Spleen (tissue), 11 donors: ENCODE results near the gene EIPR1. TPM values are rescaled to one million over a fixed set of nuclear protein-coding genes. Genes with fewer than 3 reads are reported as not detected.

Source experiments
- DNase-seq: peaks from one replicate; pipeline ENCODE4 v3.0.0-alpha.2; 2020
- H3K27ac ChIP-seq, 8 donors: fragments of 200-600 bp; sonication (generic) in 7 of 8; 1 replicate in 4 of 8; 2 replicates in 4 of 8; pipeline versions ENCODE4 v1.5.0 to v1.8.0; 2016 to 2021; ENCODE audit warnings: inconsistent platforms in 4 of 8, mild to moderate bottlenecking in 4 of 8, moderate library complexity in 1 of 8
- H3K27me3 ChIP-seq, 7 donors: fragments of 200-600 bp; sonication (generic) in 6 of 7; replicated peaks in 1 of 7; 1 replicate in 4 of 7; 2 replicates in 3 of 7; pipeline versions ENCODE4 v1.5.0 to v1.8.0; 2016 to 2021; ENCODE audit warnings: inconsistent platforms in 3 of 7, mild to moderate bottlenecking in 1 of 7
- H3K36me3 ChIP-seq, 6 donors: fragments of 200-600 bp; sonication (generic) in 5 of 6; 1 replicate in 4 of 6; 2 replicates in 2 of 6; pipeline versions ENCODE4 v1.5.0 to v1.8.0; 2016 to 2021; ENCODE audit warnings: inconsistent platforms in 2 of 6
- H3K4me1 ChIP-seq, 6 donors: fragments of 200-600 bp; sonication (generic) in 5 of 6; 1 replicate in 3 of 6; 2 replicates in 3 of 6; pipeline versions ENCODE4 v1.5.0 to v1.8.0; 2016 to 2021; ENCODE audit warnings: inconsistent platforms in 3 of 6
- H3K4me3 ChIP-seq, 8 donors: fragments of 200-600 bp; sonication (generic) in 7 of 8; 1 replicate in 4 of 8; 2 replicates in 4 of 8; pipeline versions ENCODE4 v1.5.0 to v1.8.0; 2016 to 2021; ENCODE audit warnings: inconsistent platforms in 4 of 8, mild to moderate bottlenecking in 4 of 8, moderate library complexity in 2 of 8
- H3K9me3 ChIP-seq, 8 donors: fragments of 200-600 bp; sonication (generic) in 7 of 8; 1 replicate in 4 of 8; 2 replicates in 4 of 8; pipeline versions ENCODE4 v1.5.0 to v1.8.0; 2016 to 2021; ENCODE audit warnings: inconsistent platforms in 4 of 8
- POLR2A ChIP-seq, 3 donors: fragments of 450-650 bp; IDR thresholded peaks; one replicate each; pipeline ENCODE4 v1.5.1; 2017; ENCODE audit warnings: antibody characterized with exemption in 3 of 3, mild to moderate bottlenecking in 1 of 3
- POLR2AphosphoS5 ChIP-seq, 3 donors: sonication (generic); formaldehyde crosslinking; IDR thresholded peaks; one replicate each; pipeline ENCODE4 v1.5.1; 2017; ENCODE audit warnings: antibody characterized with exemption in 3 of 3
- WGBS, 5 donors: extraction: QIAGEN DNeasy Blood & Tissue Kit in 3 of 5; methylation state at CpG; one replicate each; pipeline versions ENCODE4 v1.1.5 to v1.1.7; 2013 to 2018; 5-methylcytosine and 5-hydroxymethylcytosine counted together
- intact Hi-C: fragments of 100-400 bp; cut with DNase I; formaldehyde crosslinking; loops from one replicate; pipeline ENCODE4 v1.15.0; 2023; ENCODE audit warnings: low total_unique reads
- polyA plus RNA-seq, 3 donors: library from polyadenylated mRNA; stranded (reverse); fragments of 200-250 nt; gene quantifications; one replicate each; pipeline ENCODE4 v1.2.1, GENCODE V29; 2013
- total RNA-seq, 7 donors: library from RNA; depleted of rRNA in 3 of 7; stranded (reverse); fragments of >200 nt in 3 of 7; fragmentation: NEBNext Ultra II Directional in 4 of 7; extraction: Animal tissue kit (Norgen Biotek cat#: 25700) in 4 of 7; gene quantifications; one replicate each; pipeline versions ENCODE4 v1.1.0 to v1.2.1, GENCODE V29; 2016 to 2021
- TF ChIP-seq, protein P1 (sequence below), 11 experiments: fragments of 200-600 bp in 7 of 11; fragments of 450-650 bp in 4 of 11; sonication (generic) in 4 of 11; IDR thresholded peaks in 8 of 11; conservative IDR thresholded peaks in 3 of 11; 1 replicate in 7 of 11; 2 replicates in 4 of 11; pipeline versions ENCODE4 v1.4.0 to v1.8.0; 2016 to 2021; ENCODE audit warnings: antibody characterized with exemption in 11 of 11, inconsistent platforms in 4 of 11, mild to moderate bottlenecking in 1 of 11
- donor health status: healthy with polysubstance abuse.
- donor health status: DM: no; HTN: no; CAD: no; lungs with moderate emphysema.
- donor health status: DM: no; HTN: no; CAD: no.
- donor health status: Bipolar disorder and iron deficiency.
- donor health status: healthy.
- donor health status: DM: no; HTN: no; CAD: no.
- donor health status: DM: yes; HTN: yes; CAD: no.

The EIPR1 gene
- total and polyA plus RNA-seq, 10 donors = 16.1 to 60.1 (median 26.3) TPM

DNA sequence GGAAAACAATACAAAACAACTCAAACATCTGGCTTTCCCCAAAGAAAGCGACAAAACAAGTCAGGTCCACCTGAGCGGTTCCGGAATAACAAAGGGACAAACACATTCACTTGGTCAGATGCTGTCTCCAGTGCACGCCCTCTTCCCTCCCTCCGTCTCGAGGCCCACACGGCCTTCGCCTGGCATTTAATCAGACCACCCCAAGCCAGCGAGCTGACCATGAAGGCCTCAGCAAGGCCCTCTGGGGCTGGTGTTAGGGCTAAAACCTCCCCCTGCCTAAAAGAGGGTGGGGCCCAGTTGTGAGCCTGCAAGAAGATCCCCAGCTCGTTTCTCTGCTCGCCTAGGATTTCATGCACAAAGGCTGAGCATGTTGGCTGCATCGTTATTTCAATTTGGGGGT lies 180.3 kb downstream of the EIPR1 start:
- H3K36me3 ChIP-seq = peaks cover 0 to 59% (median 30%) of the 10 kb centered on the region in 6 donors
- no peaks in the 10 kb centered on the region for H3K9me3 ChIP-seq
- TF ChIP-seq POLR2AphosphoS5 (IDR thresholded peaks at IDR 0.05) (no peak), POLR2A (IDR thresholded peaks at IDR 0.05) (no peak)
- TF ChIP-seq, protein P1, sequence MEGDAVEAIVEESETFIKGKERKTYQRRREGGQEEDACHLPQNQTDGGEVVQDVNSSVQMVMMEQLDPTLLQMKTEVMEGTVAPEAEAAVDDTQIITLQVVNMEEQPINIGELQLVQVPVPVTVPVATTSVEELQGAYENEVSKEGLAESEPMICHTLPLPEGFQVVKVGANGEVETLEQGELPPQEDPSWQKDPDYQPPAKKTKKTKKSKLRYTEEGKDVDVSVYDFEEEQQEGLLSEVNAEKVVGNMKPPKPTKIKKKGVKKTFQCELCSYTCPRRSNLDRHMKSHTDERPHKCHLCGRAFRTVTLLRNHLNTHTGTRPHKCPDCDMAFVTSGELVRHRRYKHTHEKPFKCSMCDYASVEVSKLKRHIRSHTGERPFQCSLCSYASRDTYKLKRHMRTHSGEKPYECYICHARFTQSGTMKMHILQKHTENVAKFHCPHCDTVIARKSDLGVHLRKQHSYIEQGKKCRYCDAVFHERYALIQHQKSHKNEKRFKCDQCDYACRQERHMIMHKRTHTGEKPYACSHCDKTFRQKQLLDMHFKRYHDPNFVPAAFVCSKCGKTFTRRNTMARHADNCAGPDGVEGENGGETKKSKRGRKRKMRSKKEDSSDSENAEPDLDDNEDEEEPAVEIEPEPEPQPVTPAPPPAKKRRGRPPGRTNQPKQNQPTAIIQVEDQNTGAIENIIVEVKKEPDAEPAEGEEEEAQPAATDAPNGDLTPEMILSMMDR (IDR thresholded peaks at IDR 0.05 in 8 of 11, conservative IDR thresholded peaks at IDR 0.05 in 3 of 11) = no peak
- intact Hi-C loops = loop anchor here (10.0 kb wide), 1 partner anchor 107 kb away; no protein-coding TSS in a partner anchor
- WGBS, 5 donors = 77 to 91% (median 81%) methylated on average over 12 of the region's 12 CpGs
- no peak overlapping the region for H3K4me3 ChIP-seq
- no peaks in the 10 kb centered on the region for H3K27me3 ChIP-seq
- peak; percentile 31 for DNase-seq
- peaks cover 0 to 9% (median 0%) of the 10 kb centered on the region in 6 donors for H3K4me1 ChIP-seq
- H3K27ac ChIP-seq = no peak overlapping the region

DNA sequence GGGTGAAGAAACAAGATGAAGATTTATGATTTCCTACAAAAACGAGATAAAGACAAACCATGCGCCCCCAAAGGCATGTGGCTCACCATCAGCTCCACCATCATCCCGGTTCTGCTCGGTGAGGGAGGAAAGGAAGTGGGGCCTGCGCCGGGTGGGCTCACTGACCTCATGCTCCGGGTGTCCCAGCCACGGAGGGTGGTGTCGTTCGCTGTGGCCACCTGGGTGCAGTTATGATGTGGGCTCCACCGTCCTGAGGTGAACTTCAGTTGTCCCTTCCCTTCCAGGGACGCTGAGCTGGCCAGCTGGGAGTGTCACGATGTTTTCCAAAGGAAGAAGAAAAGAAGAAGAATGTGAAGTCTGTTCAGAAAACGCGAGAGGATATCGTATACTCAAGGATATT lies 180.9 kb downstream of the EIPR1 start:
- WGBS, 5 donors = 90 to 93% (median 91%) methylated on average over 16 of the region's 16 CpGs
- Histone ChIP-seq H3K9me3 (no peaks in the 10 kb centered on the region), H3K27me3 (no peaks in the 10 kb centered on the region), H3K27ac (no peak overlapping the region), H3K36me3 (peaks cover 0 to 65% (median 35%) of the 10 kb centered on the region in 6 donors), H3K4me3 (no peak overlapping the region), H3K4me1 (peaks cover 0 to 9% (median 0%) of the 10 kb centered on the region in 6 donors)
- intact Hi-C loops = loop anchor here (10.0 kb wide), 1 partner anchor 108 kb away; no protein-coding TSS in a partner anchor
- DNase-seq = peak; percentile 52
- TF ChIP-seq POLR2A (IDR thresholded peaks at IDR 0.05) = no peak

DNA sequence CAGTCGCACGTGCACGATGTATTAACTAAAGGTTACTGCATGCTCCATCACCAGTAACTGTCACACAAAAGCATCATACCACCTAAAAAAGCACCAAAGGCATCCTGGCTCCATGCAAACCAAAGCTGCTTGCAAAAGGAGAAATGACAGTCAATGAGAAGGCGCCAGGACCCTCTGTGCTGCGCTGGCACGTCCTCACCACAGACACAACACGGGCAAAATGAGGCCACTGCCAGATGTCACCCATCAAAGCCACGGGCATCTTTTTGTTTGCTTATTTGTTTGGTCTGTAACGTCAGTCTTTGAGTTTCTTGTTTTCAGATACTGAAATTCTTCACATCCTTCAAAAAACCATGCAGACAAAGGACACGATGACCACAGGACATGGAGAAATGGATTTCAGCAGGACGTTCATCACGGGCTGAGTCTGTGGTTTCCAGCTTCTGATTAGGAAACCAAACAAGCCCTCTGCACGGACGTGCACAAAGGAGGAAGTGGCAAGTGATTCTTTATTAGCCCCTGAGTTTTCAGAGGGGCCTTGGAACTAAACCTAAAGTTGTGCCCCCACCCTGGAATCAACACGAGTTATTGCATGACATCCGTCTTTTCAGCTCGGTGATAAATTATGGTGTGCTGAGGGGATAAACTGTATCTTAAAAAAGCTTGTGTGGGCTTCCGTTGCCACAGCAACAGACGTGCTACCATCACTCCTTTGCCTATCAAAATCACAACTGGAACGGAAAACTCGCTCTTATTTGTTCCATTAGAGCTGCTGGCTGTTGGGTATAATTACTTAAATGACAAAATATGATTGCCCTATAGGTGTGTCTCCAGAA lies 181.8 kb downstream of the EIPR1 start:
- no peak for TF ChIP-seq POLR2AphosphoS5 (IDR thresholded peaks at IDR 0.05)
- TF ChIP-seq, protein P1 (IDR thresholded peaks at IDR 0.05 in 8 of 11, conservative IDR thresholded peaks at IDR 0.05 in 3 of 11) = no peak
- TF ChIP-seq POLR2A (IDR thresholded peaks at IDR 0.05) = no peak
- Histone ChIP-seq H3K4me3 (no peak overlapping the region), H3K27me3 (no peaks in the 10 kb centered on the region), H3K27ac (peak overlapping the region in 1 of 8 donors; percentile 48), H3K36me3 (peaks cover 0 to 73% (median 37%) of the 10 kb centered on the region in 6 donors), H3K4me1 (peaks cover 0 to 9% (median 0%) of the 10 kb centered on the region in 6 donors), H3K9me3 (no peaks in the 10 kb centered on the region)
- 58 to 75% (median 63%) methylated on average over 21 of the region's 21 CpGs for WGBS, 5 donors
- intact Hi-C loops = loop anchor here (10.0 kb wide), 1 partner anchor 109 kb away; no protein-coding TSS in a partner anchor
- peak; percentile 54 for DNase-seq

DNA sequence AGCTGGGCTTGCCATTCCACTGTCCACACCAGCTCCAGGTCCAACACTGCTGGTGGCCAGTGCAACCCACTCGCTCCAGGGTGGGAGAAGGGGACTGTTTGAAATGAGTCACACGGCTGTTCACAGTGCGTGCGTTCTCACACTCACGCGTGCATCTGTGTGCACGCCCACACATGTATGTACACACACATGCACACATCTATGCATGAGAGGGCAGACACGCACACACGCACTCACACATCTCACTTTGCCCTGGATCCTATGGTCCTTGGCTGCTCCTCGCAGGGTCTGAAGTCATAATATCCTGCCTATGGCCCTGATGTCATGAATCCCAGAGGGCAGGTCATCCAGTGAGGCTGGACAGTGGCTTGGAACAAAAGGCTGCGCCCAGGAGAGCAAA lies 182.8 kb downstream of the EIPR1 start:
- peaks cover 0 to 78% (median 37%) of the 10 kb centered on the region in 6 donors for H3K36me3 ChIP-seq
- H3K4me3 ChIP-seq = no peak overlapping the region
- H3K4me1 ChIP-seq = peaks cover 0 to 9% (median 2%) of the 10 kb centered on the region in 6 donors
- H3K27me3 ChIP-seq = no peaks in the 10 kb centered on the region
- H3K9me3 ChIP-seq = no peaks in the 10 kb centered on the region
- H3K27ac ChIP-seq = no peak overlapping the region
- intact Hi-C loops = loop anchor here (10.0 kb wide), 1 partner anchor 110 kb away; no protein-coding TSS in a partner anchor
- 93 to 99% (median 98%) methylated on average over 10 to 11 of the region's 11 CpGs for WGBS, 5 donors
- peak; percentile 38 for DNase-seq
- TF ChIP-seq POLR2AphosphoS5 (IDR thresholded peaks at IDR 0.05) (no peak), POLR2A (IDR thresholded peaks at IDR 0.05) (no peak)
- TF ChIP-seq, protein P1 (IDR thresholded peaks at IDR 0.05 in 8 of 11, conservative IDR thresholded peaks at IDR 0.05 in 3 of 11) = no peak
